ENCODE measurements around the gene GPR78.

Gene GPR78

GRCh38 chr4:8580321-8581093 lies at the start of gene GPR78:
TSS of gene GPR78 (plus strand) at chr4:8580392. CDS start at chr4:8580983, 591 bp downstream.
- no peak for TF ChIP-seq CTCF (IDR thresholded peaks at IDR 0.05; ENCODE audit: low read depth, low read length, missing control alignments)
- no peak for DNase-seq (ENCODE audit: extremely low read depth, low read depth)
- H3K4me3 ChIP-seq (replicated peaks; ENCODE audit: low read depth, low read length): no peak within 1 kb of the TSS

- no peak for DNase-seq (ENCODE audit: extremely low read depth, low read depth)
- TF ChIP-seq CTCF (IDR thresholded peaks at IDR 0.05; ENCODE audit: low read depth, low read length, missing control alignments): no peak
- no peak overlapping the region for H3K4me3 ChIP-seq (replicated peaks; ENCODE audit: low read depth, low read length)
Measured at GRCh38 chr4:8532245-8532781, 47.9 kb upstream of the GPR78 start.

GRCh38 chr4:8533274-8533865 lies 46.8 kb upstream of the GPR78 start:
- TF ChIP-seq CTCF (IDR thresholded peaks at IDR 0.05; ENCODE audit: low read depth, low read length, missing control alignments): no peak
- H3K4me3 ChIP-seq (replicated peaks; ENCODE audit: low read depth, low read length): no peak overlapping the region
- no peak for DNase-seq (ENCODE audit: extremely low read depth, low read depth)

GRCh38 chr4:8534129-8534528 lies 46.1 kb upstream of the GPR78 start:
- DNase-seq (ENCODE audit: extremely low read depth, low read depth): no peak
- H3K4me3 ChIP-seq (replicated peaks; ENCODE audit: low read depth, low read length): no peak overlapping the region
- no peak for TF ChIP-seq CTCF (IDR thresholded peaks at IDR 0.05; ENCODE audit: low read depth, low read length, missing control alignments)

GRCh38 chr4:8534611-8535010 lies 45.6 kb upstream of the GPR78 start:
- H3K4me3 ChIP-seq (replicated peaks; ENCODE audit: low read depth, low read length): no peak overlapping the region
- DNase-seq (ENCODE audit: extremely low read depth, low read depth): no peak
- TF ChIP-seq CTCF (IDR thresholded peaks at IDR 0.05; ENCODE audit: low read depth, low read length, missing control alignments): no peak

- H3K4me3 ChIP-seq (replicated peaks; ENCODE audit: low read depth, low read length): no peak overlapping the region
- no peak for TF ChIP-seq CTCF (IDR thresholded peaks at IDR 0.05; ENCODE audit: low read depth, low read length, missing control alignments)
- DNase-seq (ENCODE audit: extremely low read depth, low read depth): no peak
Measured at GRCh38 chr4:8536467-8536866, 43.7 kb upstream of the GPR78 start.
